Activated T-helper 9 cell treated with anti-CD3 and anti-CD28 coated beads, Interleukin-2, amount 50 U/mL, for 16 hours (primary cell): ENCODE data around the gene C2orf69.

Experiments
- DNase-seq: peaks from one replicate; pipeline ENCODE4 v3.0.0-alpha.2; 2020; ENCODE audit warnings: low read depth

The C2orf69 gene

DNA sequence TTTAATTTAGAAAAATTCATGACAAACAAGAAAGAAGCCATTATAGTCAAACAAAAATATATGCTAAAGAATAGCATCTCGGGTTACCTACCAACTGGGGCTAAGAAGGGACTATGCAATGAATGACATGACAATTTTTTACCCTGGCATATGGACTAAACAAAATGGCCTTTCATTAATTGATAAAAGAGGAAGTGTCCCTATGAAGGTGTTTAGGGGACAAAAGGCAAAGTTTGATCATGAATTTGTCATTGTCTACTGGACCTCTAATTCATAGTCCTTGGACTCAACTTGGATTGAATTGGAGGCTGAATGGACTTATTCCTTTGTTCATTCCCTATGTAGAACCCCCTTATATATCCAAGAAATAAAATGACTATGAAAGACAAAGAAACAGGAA is 57.0 kb downstream of the C2orf69 start:
- no peak for DNase-seq

- DNase-seq = no peak
Observed at GRCh38 chr2:199972088-199972626, 61.1 kb downstream of the C2orf69 start.

DNA sequence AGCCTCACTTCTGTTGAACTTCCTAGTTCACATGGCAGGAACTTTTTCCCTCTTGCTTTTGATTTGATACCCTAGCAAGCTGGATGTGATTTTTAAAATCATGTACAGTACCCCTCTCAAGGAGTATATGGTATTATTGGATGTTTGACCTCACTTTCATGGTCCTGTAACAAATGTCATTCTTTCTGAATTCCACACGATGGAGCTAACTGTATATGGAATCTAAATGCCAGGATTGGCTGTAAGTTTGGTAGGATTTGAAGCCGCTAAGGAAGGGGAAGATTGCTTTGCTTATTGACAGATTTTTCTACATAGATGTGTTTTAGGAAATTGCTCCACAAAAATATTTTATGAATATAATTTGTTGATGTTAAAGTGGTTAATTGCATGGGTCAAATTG is 62.6 kb downstream of the C2orf69 start:
- DNase-seq = no peak

DNA sequence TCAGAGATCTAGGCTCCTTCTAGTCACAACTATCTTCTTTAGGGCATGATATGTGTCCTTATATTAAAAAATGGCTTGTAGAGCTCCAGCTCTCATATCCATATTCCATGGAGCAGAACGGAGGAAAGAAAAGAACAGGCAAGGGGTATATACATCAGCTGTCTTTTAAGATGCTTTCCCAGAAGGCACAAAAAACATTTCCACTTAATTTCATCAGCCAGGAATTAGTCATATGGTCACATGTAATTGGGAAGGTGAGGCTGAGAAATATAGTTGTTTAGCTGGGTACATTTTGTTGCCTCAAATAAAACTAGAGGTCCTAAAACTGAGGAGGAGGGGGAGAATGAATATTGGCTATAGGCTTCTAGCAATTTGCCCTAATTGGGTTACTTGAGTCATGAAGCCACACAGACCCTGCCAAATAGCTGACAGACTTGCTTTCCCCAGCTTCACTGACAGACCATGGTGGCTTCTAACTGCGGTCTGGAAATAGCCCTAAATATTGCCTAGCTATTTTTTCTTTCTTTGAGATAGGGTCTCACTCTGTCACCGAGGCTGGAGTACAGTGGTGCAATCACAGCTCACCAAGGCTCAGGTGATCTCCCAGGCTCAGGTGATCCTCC is 64.3 kb downstream of the C2orf69 start:
- no peak for DNase-seq
